Psoas muscle (tissue), 8 donors: ENCODE results near the gene EXO1. TPM values are rescaled to one million over a fixed set of nuclear protein-coding genes. Genes with fewer than 3 reads are reported as not detected.

Experiments
- ATAC-seq, 4 donors: fragments of 200-7000 bp; cut with Tn5 transposase; one replicate each; pipeline ENCODE4 v1.9.1; 2020; ENCODE audit warnings: moderate library complexity in 3 of 4, mild to moderate bottlenecking in 2 of 4
- DNase-seq, 2 donors: peaks; one replicate each; pipeline ENCODE4 v3.0.0-alpha.2; 2020
- H3K27ac ChIP-seq: fragments of 200-600 bp; one replicate; pipeline ENCODE4 v1.8.0; 2022
- H3K27me3 ChIP-seq, 3 donors: fragments of 200-600 bp in 1 of 3; one replicate each; pipeline versions ENCODE4 v1.6.1 to v1.8.0; 2013 to 2022; ENCODE audit warnings: low read length in 2 of 3, mild to moderate bottlenecking in 2 of 3, moderate library complexity in 1 of 3; ENCODE audit not compliant: insufficient read depth in 3 of 3
- H3K36me3 ChIP-seq, 2 donors: fragments of 200-600 bp in 1 of 2; one replicate each; pipeline versions ENCODE4 v1.6.1 to v1.8.0; 2013 to 2022; ENCODE audit warnings: low read depth in 1 of 2, mild to moderate bottlenecking in 1 of 2, moderate library complexity in 1 of 2; ENCODE audit not compliant: insufficient read depth in 1 of 2
- H3K4me1 ChIP-seq: fragments of 200-600 bp; one replicate; pipeline ENCODE4 v1.8.0; 2022
- H3K4me3 ChIP-seq: fragments of 200-600 bp; one replicate; pipeline ENCODE4 v1.8.0; 2022; ENCODE audit warnings: mild to moderate bottlenecking
- H3K9me3 ChIP-seq: fragments of 200-600 bp; one replicate; pipeline ENCODE4 v1.8.0; 2022
- CTCF ChIP-seq: fragments of 200-600 bp; IDR thresholded peaks from one replicate; pipeline ENCODE4 v1.8.0; 2022; ENCODE audit warnings: antibody characterized with exemption
- WGBS, 3 donors: extraction: QIAGEN DNeasy Blood & Tissue Kit; methylation state at CpG; one replicate each; pipeline versions ENCODE4 v1.1.6 to v1.1.7; 2013; 5-methylcytosine and 5-hydroxymethylcytosine counted together
- intact Hi-C, 2 donors: fragments of 100-400 bp; cut with DNase I; formaldehyde crosslinking; loops; one replicate each; pipeline versions ENCODE4 v1.11.0 to v1.14.2; 2022
- polyA plus RNA-seq, 3 donors: library from polyadenylated mRNA; stranded (reverse); fragments of 200-250 nt; gene quantifications; one replicate each; pipeline ENCODE4 v1.2.3, GENCODE V29; 2013
- total RNA-seq, 4 donors: library from RNA; stranded (reverse); fragmentation: NEBNext Ultra II Directional in 2 of 4; extraction: Animal tissue kit (Norgen Biotek cat#: 25700) in 2 of 4; gene quantifications; one replicate each; pipeline versions ENCODE4 v1.2.1 to v1.2.4, GENCODE V29; 2021 to 2023
- donor health status: healthy with polysubstance abuse.
- donor health status: DM: no; HTN: no; CAD: no; lungs with moderate emphysema.
- donor health status: Bipolar disorder and iron deficiency.
- donor health status: healthy.
- donor health status: DM: yes; HTN: yes; CAD: no.
- donor health status: DM: no; HTN: no; CAD: no.
- donor health status: DM: no; HTN: no; CAD: no.
- donor health status: DM: yes; HTN: yes; CAD: no.

The EXO1 gene
- total and polyA plus RNA-seq, 7 donors = 0.06 to 0.32 (median 0.17) TPM; not detected in 4

- intact Hi-C loops = no loop called here
- Histone ChIP-seq H3K36me3 (no peaks in the 10 kb centered on the region), H3K9me3 (no peaks in the 10 kb centered on the region), H3K27ac (no peak overlapping the region), H3K27me3 (no peaks in the 10 kb centered on the region), H3K4me3 (no peak overlapping the region), H3K4me1 (no peaks in the 10 kb centered on the region)
- ATAC-seq (no peak), DNase-seq (no peak)
- no peak for TF ChIP-seq CTCF
- WGBS, 3 donors = 29 to 67% (median 61%) methylated on average over 6 of the region's 6 CpGs
These were observed 84.8 kb downstream of the EXO1 start for GRCh38 chr1:241932845-241933244.

GRCh38 chr1:241934201-241934848, 86.3 kb downstream of the EXO1 start:
- DNase-seq (peak in 1 of 2 donors; percentile 37), ATAC-seq (no peak)
- H3K4me3 ChIP-seq = no peak overlapping the region
- no peak for TF ChIP-seq CTCF
- 21 to 35% (median 23%) methylated on average over 12 of the region's 12 CpGs for WGBS, 3 donors
- no peak overlapping the region for H3K27ac ChIP-seq
- H3K4me1 ChIP-seq = no peaks in the 10 kb centered on the region
- intact Hi-C loops = no loop called here
- H3K9me3 ChIP-seq = no peaks in the 10 kb centered on the region
- H3K36me3 ChIP-seq = no peaks in the 10 kb centered on the region
- H3K27me3 ChIP-seq = no peaks in the 10 kb centered on the region

GRCh38 chr1:241934866-241935265, 86.9 kb downstream of the EXO1 start:
- TF ChIP-seq CTCF = no peak
- no peak for ATAC-seq
- Histone ChIP-seq H3K27ac (no peak overlapping the region), H3K4me3 (no peak overlapping the region), H3K36me3 (no peaks in the 10 kb centered on the region), H3K9me3 (no peaks in the 10 kb centered on the region), H3K4me1 (no peaks in the 10 kb centered on the region), H3K27me3 (no peaks in the 10 kb centered on the region)
- DNase-seq = no peak
- intact Hi-C loops = no loop called here
- WGBS, 3 donors = 45 to 60% (median 45%) methylated on average over 7 of the region's 7 CpGs

Other genes with a start within 250 kb of the EXO1 start
- gene CHML, start 207.8 kb upstream of the EXO1 start, total RNA-seq = 10 to 100 TPM in 1 of 4 donors, 1 to 10 TPM in 3; 3.5 to 10.7 (median 5.4) TPM
- gene CHML, start 207.8 kb upstream of the EXO1 start, polyA plus RNA-seq = 1 to 10 TPM; 2.4 to 5.6 (median 4.2) TPM
- 1 to 10 TPM; 1.7 to 4.7 (median 3.8) TPM for gene OPN3, start 207.8 kb upstream of the EXO1 start, total RNA-seq
- gene OPN3, start 207.8 kb upstream of the EXO1 start, polyA plus RNA-seq = 1 to 10 TPM; 2.4 to 7.0 (median 5.8) TPM
- gene WDR64, start 195.9 kb upstream of the EXO1 start, total RNA-seq = not detected
- gene WDR64, start 195.9 kb upstream of the EXO1 start, polyA plus RNA-seq = not detected
- gene BECN2, start 109.6 kb downstream of the EXO1 start, total RNA-seq = not detected
- gene BECN2, start 109.6 kb downstream of the EXO1 start, polyA plus RNA-seq = not detected
- 1 to 10 TPM in 3 of 4 donors, under 1 TPM in 1; 0.44 to 8.8 (median 4.8) TPM for gene MAP1LC3C, start 150.9 kb downstream of the EXO1 start, total RNA-seq
- 1 to 10 TPM; 1.3 to 4.2 (median 3.6) TPM for gene MAP1LC3C, start 150.9 kb downstream of the EXO1 start, polyA plus RNA-seq